AG08396 (cell line): ENCODE data around the gene OR10G7.
"Not testable (repeated sequence)": the region's sequence is repeated elsewhere in the genome, so short reads cannot be mapped to it uniquely, and the experiment has no call there.

Source experiments
- DNase-seq: peaks from one replicate; pipeline ENCODE4 v3.0.0; 2012; ENCODE audit warnings: low spot score, mixed read lengths

Gene OR10G7

DNA sequence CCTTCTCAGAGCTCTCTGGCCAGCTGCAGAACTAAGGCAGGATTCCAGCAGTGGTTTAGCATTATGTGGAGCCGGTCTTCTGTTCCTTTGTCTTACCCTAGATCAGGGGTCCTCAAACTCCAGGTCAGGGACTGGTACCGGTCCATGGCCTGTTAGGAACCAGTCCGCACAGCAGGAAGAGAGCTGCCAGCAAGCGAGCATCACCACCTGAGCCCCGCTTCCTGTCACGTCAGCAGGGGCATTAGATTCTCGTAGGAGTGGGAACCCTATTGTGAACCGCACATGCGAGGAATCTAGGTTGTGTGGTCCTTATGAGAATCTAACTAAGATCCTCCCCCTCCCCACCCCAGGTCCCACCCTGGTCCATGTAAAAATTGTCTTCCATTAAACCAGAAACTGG, 1.6 kb downstream of the OR10G7 start:
- no peak for DNase-seq

GRCh38 chr11:124036666-124037065, 4.5 kb downstream of the OR10G7 start:
- DNase-seq: no peak

- DNase-seq: no peak
Measured at GRCh38 chr11:124026498-124026897, 14.6 kb downstream of the OR10G7 start, which contains the start of gene OR10G8. TSS of gene OR10G8 (plus strand) at chr11:124026798. CDS start at chr11:124029623, 2,825 bp downstream.

DNA sequence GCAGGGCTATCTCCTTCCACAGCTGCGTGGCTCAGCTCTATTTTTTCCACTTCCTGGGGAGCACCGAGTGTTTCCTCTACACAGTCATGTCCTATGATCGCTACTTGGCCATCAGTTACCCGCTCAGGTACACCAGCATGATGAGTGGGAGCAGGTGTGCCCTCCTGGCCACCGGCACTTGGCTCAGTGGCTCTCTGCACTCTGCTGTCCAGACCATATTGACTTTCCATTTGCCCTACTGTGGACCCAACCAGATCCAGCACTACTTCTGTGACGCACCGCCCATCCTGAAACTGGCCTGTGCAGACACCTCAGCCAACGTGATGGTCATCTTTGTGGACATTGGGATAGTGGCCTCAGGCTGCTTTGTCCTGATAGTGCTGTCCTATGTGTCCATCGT, 25.3 kb downstream of the OR10G7 start:
- DNase-seq: not testable (repeated sequence)

GRCh38 chr11:124012697-124013096, 28.4 kb downstream of the OR10G7 start, which contains the start of gene OR10G4:
TSS of gene OR10G4 (plus strand) at chr11:124012997. CDS start at chr11:124015575, 2,578 bp downstream.
- DNase-seq: no peak

GRCh38 chr11:123995119-123995518, 46.0 kb downstream of the OR10G7 start, which contains the start of gene OR10G6:
TSS of gene OR10G6 (minus strand) at chr11:123995161. CDS start at chr11:123995161, 0 bp downstream.
- no peak for DNase-seq
